HG02759 (cell line): ENCODE results near the gene UFD1.

ENCODE experiments used
- ATAC-seq: cut with Tn5 transposase; IDR thresholded peaks from one replicate; pipeline ENCODE4 v1.9.1; 2021; ENCODE audit warnings: mild to moderate bottlenecking, moderate library complexity; ENCODE audit not compliant: unreplicated experiment

UFD1 gene

GRCh38 chr22:19400881-19401280 is 78.1 kb downstream of the UFD1 start:
- ATAC-seq: no peak
